Ascending aorta (tissue), 2 donors: ENCODE data around the gene FARP1. TPM values are rescaled to one million over a fixed set of nuclear protein-coding genes. Genes with fewer than 3 reads are reported as not detected.

Source experiments
- DNase-seq, 2 donors: peaks; one replicate each; pipeline ENCODE4 v3.0.0-alpha.2; 2019; ENCODE audit warnings: low spot score in 2 of 2
- H3K27ac ChIP-seq, 2 donors: fragments of 200-600 bp; sonication (generic); one replicate each; pipeline ENCODE4 v1.5.1; 2016 to 2017; ENCODE audit warnings: mild to moderate bottlenecking in 1 of 2
- H3K27me3 ChIP-seq: fragments of 200-600 bp; sonication (generic); one replicate; pipeline ENCODE4 v1.5.1; 2017
- H3K36me3 ChIP-seq, 2 donors: fragments of 200-600 bp; sonication (generic); one replicate each; pipeline ENCODE4 v1.5.1; 2016
- H3K4me1 ChIP-seq, 2 donors: fragments of 200-600 bp; sonication (generic); one replicate each; pipeline ENCODE4 v1.5.1; 2016 to 2017; ENCODE audit warnings: mild to moderate bottlenecking in 1 of 2
- H3K4me3 ChIP-seq, 2 donors: fragments of 200-600 bp; sonication (generic); one replicate each; pipeline ENCODE4 v1.5.1; 2016 to 2017; ENCODE audit warnings: mild to moderate bottlenecking in 1 of 2
- H3K9me3 ChIP-seq, 2 donors: fragments of 200-600 bp; sonication (generic); one replicate each; pipeline ENCODE4 v1.5.1; 2016
- intact Hi-C: fragments of 100-400 bp; cut with DNase I; formaldehyde crosslinking; loops from one replicate; pipeline ENCODE4 v1.15.1; 2023
- total RNA-seq: library from RNA; depleted of rRNA; stranded (reverse); fragments of >200 nt; gene quantifications from one replicate; pipeline ENCODE4 v1.1.0, GENCODE V29; 2016
- TF ChIP-seq, protein P1 (sequence below), 3 experiments: fragments of 200-600 bp in 2 of 3; fragments of 450-650 bp in 1 of 3; sonication (generic) in 2 of 3; IDR thresholded peaks; one replicate each; pipeline ENCODE4 v1.5.1; 2016 to 2019; ENCODE audit warnings: antibody characterized with exemption in 3 of 3, mild to moderate bottlenecking in 1 of 3, moderate library complexity in 1 of 3

The FARP1 gene
- total RNA-seq, 1 donor from 2014 or later: 80.8 TPM

DNA sequence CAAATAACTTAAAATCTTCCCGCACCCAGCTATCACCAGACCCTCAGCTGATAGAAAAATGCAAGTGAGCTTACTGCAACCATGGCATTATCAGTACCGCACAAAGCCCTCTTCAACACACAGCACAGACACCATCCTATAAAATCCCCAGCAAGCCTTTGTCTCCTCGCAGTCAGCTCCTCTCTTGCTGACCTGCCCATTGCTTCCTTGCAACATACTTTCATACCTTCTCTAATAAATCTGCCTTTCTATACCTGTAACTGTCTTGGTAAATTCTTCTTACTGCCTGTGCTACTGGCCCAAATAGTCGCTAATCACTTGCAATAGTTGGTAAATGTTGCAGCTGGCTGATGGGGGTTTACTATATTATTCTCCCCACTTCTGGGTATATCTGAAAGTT, 43.3 kb upstream of the FARP1 start:
- Histone ChIP-seq H3K4me3 (no peak overlapping the region), H3K27me3 (no peaks in the 10 kb centered on the region), H3K9me3 (no peaks in the 10 kb centered on the region), H3K4me1 (no peaks in the 10 kb centered on the region), H3K36me3 (no peaks in the 10 kb centered on the region), H3K27ac (no peak overlapping the region)
- intact Hi-C loops: no loop called here
- TF ChIP-seq, protein P1, sequence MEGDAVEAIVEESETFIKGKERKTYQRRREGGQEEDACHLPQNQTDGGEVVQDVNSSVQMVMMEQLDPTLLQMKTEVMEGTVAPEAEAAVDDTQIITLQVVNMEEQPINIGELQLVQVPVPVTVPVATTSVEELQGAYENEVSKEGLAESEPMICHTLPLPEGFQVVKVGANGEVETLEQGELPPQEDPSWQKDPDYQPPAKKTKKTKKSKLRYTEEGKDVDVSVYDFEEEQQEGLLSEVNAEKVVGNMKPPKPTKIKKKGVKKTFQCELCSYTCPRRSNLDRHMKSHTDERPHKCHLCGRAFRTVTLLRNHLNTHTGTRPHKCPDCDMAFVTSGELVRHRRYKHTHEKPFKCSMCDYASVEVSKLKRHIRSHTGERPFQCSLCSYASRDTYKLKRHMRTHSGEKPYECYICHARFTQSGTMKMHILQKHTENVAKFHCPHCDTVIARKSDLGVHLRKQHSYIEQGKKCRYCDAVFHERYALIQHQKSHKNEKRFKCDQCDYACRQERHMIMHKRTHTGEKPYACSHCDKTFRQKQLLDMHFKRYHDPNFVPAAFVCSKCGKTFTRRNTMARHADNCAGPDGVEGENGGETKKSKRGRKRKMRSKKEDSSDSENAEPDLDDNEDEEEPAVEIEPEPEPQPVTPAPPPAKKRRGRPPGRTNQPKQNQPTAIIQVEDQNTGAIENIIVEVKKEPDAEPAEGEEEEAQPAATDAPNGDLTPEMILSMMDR (IDR thresholded peaks at IDR 0.05): no peak
- no peak for DNase-seq

GRCh38 chr13:98100481-98100880, 42.4 kb upstream of the FARP1 start:
- H3K27me3 ChIP-seq: no peaks in the 10 kb centered on the region
- no peak for DNase-seq
- no peaks in the 10 kb centered on the region for H3K4me1 ChIP-seq
- TF ChIP-seq, protein P1 (IDR thresholded peaks at IDR 0.05): no peak
- intact Hi-C loops: no loop called here
- no peak overlapping the region for H3K27ac ChIP-seq
- no peaks in the 10 kb centered on the region for H3K36me3 ChIP-seq
- no peak overlapping the region for H3K4me3 ChIP-seq
- no peaks in the 10 kb centered on the region for H3K9me3 ChIP-seq

- Histone ChIP-seq H3K4me3 (no peak overlapping the region), H3K4me1 (no peaks in the 10 kb centered on the region), H3K36me3 (no peaks in the 10 kb centered on the region), H3K27me3 (no peaks in the 10 kb centered on the region), H3K27ac (no peak overlapping the region), H3K9me3 (no peaks in the 10 kb centered on the region)
- TF ChIP-seq, protein P1 (IDR thresholded peaks at IDR 0.05): no peak
- no peak for DNase-seq
- intact Hi-C loops: no loop called here
Measured at GRCh38 chr13:98103531-98103930, 39.4 kb upstream of the FARP1 start.

GRCh38 chr13:98103942-98104880, 38.7 kb upstream of the FARP1 start:
- intact Hi-C loops: no loop called here
- Histone ChIP-seq H3K27me3 (no peaks in the 10 kb centered on the region), H3K27ac (no peak overlapping the region), H3K4me1 (no peaks in the 10 kb centered on the region), H3K4me3 (no peak overlapping the region), H3K9me3 (no peaks in the 10 kb centered on the region), H3K36me3 (no peaks in the 10 kb centered on the region)
- TF ChIP-seq, protein P1 (IDR thresholded peaks at IDR 0.05): no peak
- no peak for DNase-seq

GRCh38 chr13:98105929-98106336, 37.0 kb upstream of the FARP1 start:
- TF ChIP-seq, protein P1 (IDR thresholded peaks at IDR 0.05): no peak
- no peaks in the 10 kb centered on the region for H3K27me3 ChIP-seq
- no peaks in the 10 kb centered on the region for H3K36me3 ChIP-seq
- no peaks in the 10 kb centered on the region for H3K9me3 ChIP-seq
- DNase-seq: no peak
- H3K4me1 ChIP-seq: no peaks in the 10 kb centered on the region
- no peak overlapping the region for H3K27ac ChIP-seq
- H3K4me3 ChIP-seq: no peak overlapping the region
- intact Hi-C loops: no loop called here
